HCT116 (cell line): Measurements from ENCODE around the gene JPH3.

Source experiments
- CEBPB ChIP-seq: IDR thresholded peaks from 2 replicates; pipeline ENCODE4 v1.6.1; 2012; ENCODE audit warnings: low read depth
- ELF1 ChIP-seq: IDR thresholded peaks from 2 replicates; pipeline ENCODE4 v1.6.1; 2012; ENCODE audit warnings: low read depth, borderline replicate concordance
- POLR2A ChIP-seq: IDR thresholded peaks from 2 replicates; pipeline ENCODE4 v1.7.0; 2011; ENCODE audit warnings: borderline replicate concordance; ENCODE audit not compliant: insufficient read depth, insufficient read length; ENCODE audit errors: extremely low read depth
- REST ChIP-seq: IDR thresholded peaks from 2 replicates; pipeline ENCODE4 v1.6.1; 2012; ENCODE audit warnings: low read depth
- SIN3A ChIP-seq: IDR thresholded peaks from 2 replicates; pipeline ENCODE4 v1.6.1; 2012; ENCODE audit warnings: low read depth
- TF ChIP-seq, protein P1 (sequence below), 3 experiments: fragments of 200-600 bp in 1 of 3; sonication (generic) in 1 of 3; IDR thresholded peaks in 2 of 3; conservative IDR thresholded peaks in 1 of 3; 2 replicates each; pipeline ENCODE4 v1.5.1; 2012 to 2017; ENCODE audit warnings: low read depth in 2 of 3, low read length in 2 of 3, antibody characterized with exemption in 1 of 3, borderline replicate concordance in 1 of 3, control low read depth in 1 of 3, mild to moderate bottlenecking in 1 of 3, mixed read lengths in 1 of 3, mixed run types in 1 of 3, moderate library complexity in 1 of 3; ENCODE audit not compliant: insufficient read depth in 1 of 3
- TF ChIP-seq, protein P2 (sequence below): IDR thresholded peaks from 2 replicates; pipeline ENCODE4 v1.6.1; 2012

- TF ChIP-seq, protein P1, sequence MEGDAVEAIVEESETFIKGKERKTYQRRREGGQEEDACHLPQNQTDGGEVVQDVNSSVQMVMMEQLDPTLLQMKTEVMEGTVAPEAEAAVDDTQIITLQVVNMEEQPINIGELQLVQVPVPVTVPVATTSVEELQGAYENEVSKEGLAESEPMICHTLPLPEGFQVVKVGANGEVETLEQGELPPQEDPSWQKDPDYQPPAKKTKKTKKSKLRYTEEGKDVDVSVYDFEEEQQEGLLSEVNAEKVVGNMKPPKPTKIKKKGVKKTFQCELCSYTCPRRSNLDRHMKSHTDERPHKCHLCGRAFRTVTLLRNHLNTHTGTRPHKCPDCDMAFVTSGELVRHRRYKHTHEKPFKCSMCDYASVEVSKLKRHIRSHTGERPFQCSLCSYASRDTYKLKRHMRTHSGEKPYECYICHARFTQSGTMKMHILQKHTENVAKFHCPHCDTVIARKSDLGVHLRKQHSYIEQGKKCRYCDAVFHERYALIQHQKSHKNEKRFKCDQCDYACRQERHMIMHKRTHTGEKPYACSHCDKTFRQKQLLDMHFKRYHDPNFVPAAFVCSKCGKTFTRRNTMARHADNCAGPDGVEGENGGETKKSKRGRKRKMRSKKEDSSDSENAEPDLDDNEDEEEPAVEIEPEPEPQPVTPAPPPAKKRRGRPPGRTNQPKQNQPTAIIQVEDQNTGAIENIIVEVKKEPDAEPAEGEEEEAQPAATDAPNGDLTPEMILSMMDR (IDR thresholded peaks at IDR 0.05 in 2 of 3, conservative IDR thresholded peaks at IDR 0.05 in 1 of 3; ENCODE audit: borderline replicate concordance in 1 of 3, insufficient read depth in 1 of 3, low read depth in 2 of 3, low read length in 2 of 3), result no peak
- TF ChIP-seq CEBPB (no peak), POLR2A (no peak), SIN3A (no peak), ELF1 (no peak), REST (no peak)
- TF ChIP-seq, protein P2, sequence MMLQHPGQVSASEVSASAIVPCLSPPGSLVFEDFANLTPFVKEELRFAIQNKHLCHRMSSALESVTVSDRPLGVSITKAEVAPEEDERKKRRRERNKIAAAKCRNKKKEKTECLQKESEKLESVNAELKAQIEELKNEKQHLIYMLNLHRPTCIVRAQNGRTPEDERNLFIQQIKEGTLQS, result no peak
Measured at GRCh38 chr16:87628940-87629339, 26.6 kb downstream of the JPH3 start.
